HEK293 (cell line): Measurements from ENCODE around the gene PIM1.

Experiments
- GLIS2 ChIP-seq: fragments of 450-650 bp; formaldehyde crosslinking; IDR thresholded peaks from 2 replicates; pipeline ENCODE4 v1.5.1; 2016; ENCODE audit warnings: missing biosample characterization, missing genetic modification characterization
- HOXC10 ChIP-seq: sonication (generic); formaldehyde crosslinking; IDR thresholded peaks from 2 replicates; pipeline ENCODE4 v1.8.1; 2023; ENCODE audit warnings: mild to moderate bottlenecking, missing genetic modification reagents
- KLF7 ChIP-seq: fragments of 450-650 bp; formaldehyde crosslinking; IDR thresholded peaks from 2 replicates; pipeline ENCODE4 v1.5.1; 2016; ENCODE audit warnings: missing biosample characterization, missing genetic modification characterization, borderline replicate concordance
- KLF9 ChIP-seq: fragments of 450-650 bp; formaldehyde crosslinking; IDR thresholded peaks from 2 replicates; pipeline ENCODE4 v1.5.1; 2016; ENCODE audit warnings: missing biosample characterization, missing genetic modification characterization, low read depth
- MEIS1 ChIP-seq: sonication (generic); formaldehyde crosslinking; IDR thresholded peaks from 2 replicates; pipeline ENCODE4 v1.8.1; 2022; ENCODE audit warnings: missing genetic modification reagents, mild to moderate bottlenecking, borderline replicate concordance
- REPIN1 ChIP-seq: fragments of 450-650 bp; formaldehyde crosslinking; IDR thresholded peaks from 2 replicates; pipeline ENCODE4 v1.5.1; 2017; ENCODE audit warnings: missing biosample characterization, missing genetic modification characterization, low read depth
- REST ChIP-seq: fragments of 450-650 bp; formaldehyde crosslinking; IDR thresholded peaks from 2 replicates; pipeline ENCODE4 v1.5.1; 2016; ENCODE audit warnings: missing biosample characterization, missing genetic modification characterization
- TCF7L2 ChIP-seq: IDR thresholded peaks from 2 replicates; pipeline ENCODE4 v1.6.1; 2011; ENCODE audit warnings: low read depth, mild to moderate bottlenecking, inconsistent platforms, low read length, moderate library complexity, borderline replicate concordance
- ZBTB1 ChIP-seq: fragments of 450-650 bp; formaldehyde crosslinking; IDR thresholded peaks from 2 replicates; pipeline ENCODE4 v1.5.1; 2016; ENCODE audit warnings: missing biosample characterization, missing genetic modification characterization
- ZBTB10 ChIP-seq: fragments of 450-650 bp; formaldehyde crosslinking; IDR thresholded peaks from 2 replicates; pipeline ENCODE4 v1.5.1; 2016; ENCODE audit warnings: missing biosample characterization, missing genetic modification characterization
- ZFP3 ChIP-seq: fragments of 450-650 bp; formaldehyde crosslinking; IDR thresholded peaks from 2 replicates; pipeline ENCODE4 v1.5.1; 2016; ENCODE audit warnings: low read depth, missing biosample characterization, missing genetic modification characterization
- ZNF10 ChIP-seq: fragments of 450-650 bp; formaldehyde crosslinking; IDR thresholded peaks from 2 replicates; pipeline ENCODE4 v1.5.1; 2017; ENCODE audit warnings: missing biosample characterization, missing genetic modification characterization
- ZNF169 ChIP-seq: fragments of 450-650 bp; formaldehyde crosslinking; IDR thresholded peaks from 2 replicates; pipeline ENCODE4 v1.5.1; 2016; ENCODE audit warnings: missing biosample characterization, missing genetic modification characterization
- ZNF184 ChIP-seq: fragments of 450-650 bp; IDR thresholded peaks from 2 replicates; pipeline ENCODE4 v1.5.1; 2018; ENCODE audit warnings: missing biosample characterization, mild to moderate bottlenecking, missing genetic modification characterization
- ZNF2 ChIP-seq: fragments of 450-650 bp; formaldehyde crosslinking; IDR thresholded peaks from 2 replicates; pipeline ENCODE4 v1.5.1; 2016; ENCODE audit warnings: missing biosample characterization, missing genetic modification characterization
- ZNF202 ChIP-seq: fragments of 450-650 bp; formaldehyde crosslinking; IDR thresholded peaks from 2 replicates; pipeline ENCODE4 v1.5.1; 2016; ENCODE audit warnings: missing biosample characterization, missing genetic modification characterization, borderline replicate concordance
- ZNF416 ChIP-seq: fragments of 450-650 bp; formaldehyde crosslinking; IDR thresholded peaks from 2 replicates; pipeline ENCODE4 v1.5.1; 2016; ENCODE audit warnings: missing biosample characterization, missing genetic modification characterization
- ZNF488 ChIP-seq: fragments of 450-650 bp; formaldehyde crosslinking; IDR thresholded peaks from 2 replicates; pipeline ENCODE4 v1.5.1; 2016; ENCODE audit warnings: missing biosample characterization, missing genetic modification characterization
- ZNF529 ChIP-seq: fragments of 450-650 bp; formaldehyde crosslinking; IDR thresholded peaks from 2 replicates; pipeline ENCODE4 v1.5.1; 2017; ENCODE audit warnings: missing genetic modification characterization, missing biosample characterization; ENCODE audit not compliant: insufficient replicate concordance
- ZNF610 ChIP-seq: fragments of 450-650 bp; formaldehyde crosslinking; IDR thresholded peaks from 2 replicates; pipeline ENCODE4 v1.5.1; 2016; ENCODE audit warnings: missing biosample characterization, missing genetic modification characterization, borderline replicate concordance
- ZNF626 ChIP-seq: fragments of 450-650 bp; sonication (Bioruptor Pico); formaldehyde crosslinking; IDR thresholded peaks from 2 replicates; pipeline ENCODE4 v1.5.1; 2018; ENCODE audit warnings: missing biosample characterization, missing genetic modification characterization, inconsistent platforms
- ZNF660 ChIP-seq: fragments of 450-650 bp; IDR thresholded peaks from 2 replicates; pipeline ENCODE4 v1.5.1; 2018; ENCODE audit warnings: missing biosample characterization, mild to moderate bottlenecking, missing genetic modification characterization
- ZNF785 ChIP-seq: fragments of 450-650 bp; formaldehyde crosslinking; IDR thresholded peaks from 2 replicates; pipeline ENCODE4 v1.5.1; 2016; ENCODE audit warnings: missing biosample characterization, missing genetic modification characterization
- TF ChIP-seq, protein P1 (sequence below): fragments of 450-650 bp; formaldehyde crosslinking; IDR thresholded peaks from 2 replicates; pipeline ENCODE4 v1.5.1; 2016; ENCODE audit warnings: missing biosample characterization, missing genetic modification characterization, low read depth
- TF ChIP-seq, protein P2 (sequence below): fragments of 450-650 bp; formaldehyde crosslinking; IDR thresholded peaks from 2 replicates; pipeline ENCODE4 v1.5.0; 2017; ENCODE audit warnings: missing biosample characterization, missing genetic modification characterization, borderline replicate concordance

The PIM1 gene

GRCh38 chr6:37169496-37170272, at the start of gene PIM1 (continued):
- TF ChIP-seq KLF7 (peak; percentile 97; the same call in 1 of the 2 replicates), ZNF529 (tag by site-specific recombination) (no peak), ZNF169 (no peak), ZNF488 (tag by site-specific recombination) (no peak), ZNF202 (tag by site-specific recombination) (no peak), MEIS1 (no peak), ZNF626 (tag by site-specific recombination) (no peak), REST (tag by site-specific recombination) (no peak), ZNF785 (tag by site-specific recombination) (no peak), ZNF10 (tag by site-specific recombination) (no peak; the same call in 1 of the 2 replicates), TCF7L2 (peak; percentile 88), GLIS2 (tag by site-specific recombination) (peak; percentile 99), HOXC10 (CRISPR knock-in tag) (peak; percentile 98; the same call in 1 of the 2 replicates), ZNF610 (tag by site-specific recombination) (peak; percentile 58; the same call in 1 of the 2 replicates), ZNF184 (tag by site-specific recombination) (no peak), ZNF2 (tag by site-specific recombination) (peak; percentile 54; the same call in 1 of the 2 replicates), KLF9 (tag by site-specific recombination) (peak; percentile 95), ZFP3 (tag by site-specific recombination) (no peak), ZNF660 (tag by site-specific recombination) (peak; percentile 56), ZBTB10 (peak; percentile 43; the same call in 1 of the 2 replicates), ZNF416 (tag by site-specific recombination) (no peak), REPIN1 (no peak), ZBTB1 (tag by site-specific recombination) (no peak)
- TF ChIP-seq, protein P1, sequence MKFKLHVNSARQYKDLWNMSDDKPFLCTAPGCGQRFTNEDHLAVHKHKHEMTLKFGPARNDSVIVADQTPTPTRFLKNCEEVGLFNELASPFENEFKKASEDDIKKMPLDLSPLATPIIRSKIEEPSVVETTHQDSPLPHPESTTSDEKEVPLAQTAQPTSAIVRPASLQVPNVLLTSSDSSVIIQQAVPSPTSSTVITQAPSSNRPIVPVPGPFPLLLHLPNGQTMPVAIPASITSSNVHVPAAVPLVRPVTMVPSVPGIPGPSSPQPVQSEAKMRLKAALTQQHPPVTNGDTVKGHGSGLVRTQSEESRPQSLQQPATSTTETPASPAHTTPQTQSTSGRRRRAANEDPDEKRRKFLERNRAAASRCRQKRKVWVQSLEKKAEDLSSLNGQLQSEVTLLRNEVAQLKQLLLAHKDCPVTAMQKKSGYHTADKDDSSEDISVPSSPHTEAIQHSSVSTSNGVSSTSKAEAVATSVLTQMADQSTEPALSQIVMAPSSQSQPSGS: no peak
- TF ChIP-seq, protein P2, sequence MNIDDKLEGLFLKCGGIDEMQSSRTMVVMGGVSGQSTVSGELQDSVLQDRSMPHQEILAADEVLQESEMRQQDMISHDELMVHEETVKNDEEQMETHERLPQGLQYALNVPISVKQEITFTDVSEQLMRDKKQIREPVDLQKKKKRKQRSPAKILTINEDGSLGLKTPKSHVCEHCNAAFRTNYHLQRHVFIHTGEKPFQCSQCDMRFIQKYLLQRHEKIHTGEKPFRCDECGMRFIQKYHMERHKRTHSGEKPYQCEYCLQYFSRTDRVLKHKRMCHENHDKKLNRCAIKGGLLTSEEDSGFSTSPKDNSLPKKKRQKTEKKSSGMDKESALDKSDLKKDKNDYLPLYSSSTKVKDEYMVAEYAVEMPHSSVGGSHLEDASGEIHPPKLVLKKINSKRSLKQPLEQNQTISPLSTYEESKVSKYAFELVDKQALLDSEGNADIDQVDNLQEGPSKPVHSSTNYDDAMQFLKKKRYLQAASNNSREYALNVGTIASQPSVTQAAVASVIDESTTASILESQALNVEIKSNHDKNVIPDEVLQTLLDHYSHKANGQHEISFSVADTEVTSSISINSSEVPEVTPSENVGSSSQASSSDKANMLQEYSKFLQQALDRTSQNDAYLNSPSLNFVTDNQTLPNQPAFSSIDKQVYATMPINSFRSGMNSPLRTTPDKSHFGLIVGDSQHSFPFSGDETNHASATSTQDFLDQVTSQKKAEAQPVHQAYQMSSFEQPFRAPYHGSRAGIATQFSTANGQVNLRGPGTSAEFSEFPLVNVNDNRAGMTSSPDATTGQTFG (tag by site-specific recombination): no peak
